Measurements from ENCODE around the gene FGF14.

FGF14 gene

GRCh38 chr13:102237230-102237629 lies 164.6 kb downstream of the FGF14 start:
- DNase-seq, result no peak

GRCh38 chr13:102236830-102237229 lies 165.0 kb downstream of the FGF14 start:
- DNase-seq, result no peak

- DNase-seq, result no peak
Observed at GRCh38 chr13:102236341-102236740, 165.5 kb downstream of the FGF14 start.

GRCh38 chr13:102235689-102236088 lies 166.2 kb downstream of the FGF14 start:
- no peak for DNase-seq

- DNase-seq, result no peak
Observed at GRCh38 chr13:102234618-102235017, 167.2 kb downstream of the FGF14 start.

GRCh38 chr13:102233566-102234208 lies 168.2 kb downstream of the FGF14 start:
- no peak for DNase-seq

- DNase-seq, result no peak
Observed at GRCh38 chr13:102231479-102231878, 170.4 kb downstream of the FGF14 start.

GRCh38 chr13:102227741-102228140 lies 174.1 kb downstream of the FGF14 start:
- no peak for DNase-seq

GRCh38 chr13:102226591-102226990 lies 175.3 kb downstream of the FGF14 start:
- no peak for DNase-seq

GRCh38 chr13:102225892-102226291 lies 176.0 kb downstream of the FGF14 start:
- DNase-seq, result no peak

- no peak for DNase-seq
Observed at GRCh38 chr13:102220681-102221228, 181.1 kb downstream of the FGF14 start.

GRCh38 chr13:102214956-102215355 lies 186.9 kb downstream of the FGF14 start:
- no peak for DNase-seq

- no peak for DNase-seq
Observed at GRCh38 chr13:102212729-102213128, 189.1 kb downstream of the FGF14 start.

GRCh38 chr13:102208347-102208746 lies 193.5 kb downstream of the FGF14 start:
- no peak for DNase-seq

- no peak for DNase-seq
Observed at GRCh38 chr13:102207680-102208342, 194.0 kb downstream of the FGF14 start.

- DNase-seq, result no peak
Observed at GRCh38 chr13:102203718-102204117, 198.1 kb downstream of the FGF14 start.

GRCh38 chr13:102198418-102199311 lies 203.2 kb downstream of the FGF14 start:
- no peak for DNase-seq

- no peak for DNase-seq
Observed at GRCh38 chr13:102197193-102197592, 204.7 kb downstream of the FGF14 start.

- DNase-seq, result no peak
Observed at GRCh38 chr13:102195566-102196462, 206.0 kb downstream of the FGF14 start.

- DNase-seq, result no peak
Observed at GRCh38 chr13:102192858-102193257, 209.0 kb downstream of the FGF14 start.

GRCh38 chr13:102191951-102192502 lies 209.8 kb downstream of the FGF14 start:
- DNase-seq, result no peak

GRCh38 chr13:102190930-102191329 lies 210.9 kb downstream of the FGF14 start:
- DNase-seq, result no peak
